ENCODE data around the gene GGT7. TPM values are rescaled to one million over a fixed set of nuclear protein-coding genes. Genes with fewer than 3 reads are reported as not detected.

GGT7 gene, protein sequence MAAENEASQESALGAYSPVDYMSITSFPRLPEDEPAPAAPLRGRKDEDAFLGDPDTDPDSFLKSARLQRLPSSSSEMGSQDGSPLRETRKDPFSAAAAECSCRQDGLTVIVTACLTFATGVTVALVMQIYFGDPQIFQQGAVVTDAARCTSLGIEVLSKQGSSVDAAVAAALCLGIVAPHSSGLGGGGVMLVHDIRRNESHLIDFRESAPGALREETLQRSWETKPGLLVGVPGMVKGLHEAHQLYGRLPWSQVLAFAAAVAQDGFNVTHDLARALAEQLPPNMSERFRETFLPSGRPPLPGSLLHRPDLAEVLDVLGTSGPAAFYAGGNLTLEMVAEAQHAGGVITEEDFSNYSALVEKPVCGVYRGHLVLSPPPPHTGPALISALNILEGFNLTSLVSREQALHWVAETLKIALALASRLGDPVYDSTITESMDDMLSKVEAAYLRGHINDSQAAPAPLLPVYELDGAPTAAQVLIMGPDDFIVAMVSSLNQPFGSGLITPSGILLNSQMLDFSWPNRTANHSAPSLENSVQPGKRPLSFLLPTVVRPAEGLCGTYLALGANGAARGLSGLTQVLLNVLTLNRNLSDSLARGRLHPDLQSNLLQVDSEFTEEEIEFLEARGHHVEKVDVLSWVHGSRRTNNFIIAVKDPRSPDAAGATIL
- 9.5 and 14.7 TPM in 2 replicates for total RNA-seq

DNA sequence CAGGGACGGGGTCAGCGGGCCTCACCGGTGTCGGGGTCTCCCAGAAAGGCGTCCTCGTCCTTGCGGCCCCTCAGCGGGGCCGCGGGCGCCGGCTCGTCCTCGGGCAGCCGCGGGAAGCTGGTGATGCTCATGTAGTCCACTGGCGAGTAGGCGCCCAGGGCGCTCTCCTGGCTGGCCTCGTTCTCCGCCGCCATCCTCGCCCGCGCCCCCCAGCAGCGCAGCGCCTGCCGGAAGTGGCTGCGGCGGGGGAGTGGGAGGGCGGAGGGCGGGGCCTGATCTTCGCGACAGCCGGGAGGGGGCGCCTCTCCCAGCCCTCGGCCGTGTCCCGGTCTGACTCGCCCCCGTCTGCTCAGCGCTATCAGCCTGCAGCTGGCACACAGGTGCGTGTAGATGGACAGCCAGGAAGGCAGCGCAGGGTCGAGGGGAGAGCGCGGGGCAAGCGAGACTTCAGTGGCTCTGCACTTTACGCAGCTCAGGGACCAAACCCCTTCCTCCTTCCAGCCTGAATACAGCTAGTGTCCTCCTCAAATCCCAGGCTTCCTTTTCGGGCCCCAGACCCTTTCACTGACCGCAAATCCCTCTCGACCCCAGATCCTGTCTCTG lies at the start of gene GGT7:
GGT7 (minus strand) TSS at position 235 of the 603 bp plus-strand sequence; CDS start at position 194, 41 bp downstream.

DNA sequence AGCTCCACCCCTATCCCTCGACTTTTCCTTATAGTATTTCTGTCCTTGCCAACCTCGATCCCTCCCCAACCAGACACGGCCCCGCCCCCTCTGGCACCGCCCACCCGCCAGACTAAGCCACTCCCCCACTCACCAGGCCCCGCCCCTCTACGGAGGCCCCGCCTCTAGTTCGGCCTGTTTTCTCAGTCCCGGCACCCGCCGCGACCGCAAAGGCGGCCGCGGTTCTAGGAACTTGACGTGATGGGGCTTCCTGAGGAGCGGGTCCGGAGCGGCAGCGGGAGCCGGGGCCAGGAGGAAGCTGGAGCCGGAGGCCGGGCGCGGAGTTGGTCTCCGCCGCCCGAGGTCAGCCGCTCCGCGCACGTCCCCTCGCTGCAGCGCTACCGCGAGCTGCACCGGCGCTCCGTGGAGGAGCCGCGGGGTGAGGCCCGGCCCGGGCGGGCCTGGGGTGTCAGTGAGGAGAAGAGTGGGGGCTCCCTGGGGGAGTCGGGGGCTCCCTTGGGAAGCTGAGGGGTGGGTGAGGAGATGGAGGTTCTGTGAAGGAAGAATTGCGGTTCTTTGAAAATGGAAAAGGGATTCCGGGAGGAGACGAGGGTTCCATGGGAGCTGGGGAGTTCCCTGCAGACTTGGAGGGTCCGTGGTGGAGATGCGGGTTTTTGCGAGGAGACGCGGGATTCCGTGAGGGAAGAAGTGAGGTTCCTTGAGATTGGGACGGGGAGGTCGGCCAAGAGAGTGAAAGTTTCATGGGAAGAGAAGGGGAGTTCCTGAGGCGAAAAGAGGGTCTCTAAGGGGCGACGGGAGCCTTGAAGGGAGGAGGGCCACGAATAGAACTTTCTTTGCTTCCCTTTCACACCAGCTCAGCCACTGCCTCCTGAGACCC lies 4.0 kb upstream of the GGT7 start, which contains the start of gene ACSS2:
ACSS2 (plus strand) TSS at position 207 of the 877 bp plus-strand sequence; CDS start at position 241, 34 bp downstream.

DNA sequence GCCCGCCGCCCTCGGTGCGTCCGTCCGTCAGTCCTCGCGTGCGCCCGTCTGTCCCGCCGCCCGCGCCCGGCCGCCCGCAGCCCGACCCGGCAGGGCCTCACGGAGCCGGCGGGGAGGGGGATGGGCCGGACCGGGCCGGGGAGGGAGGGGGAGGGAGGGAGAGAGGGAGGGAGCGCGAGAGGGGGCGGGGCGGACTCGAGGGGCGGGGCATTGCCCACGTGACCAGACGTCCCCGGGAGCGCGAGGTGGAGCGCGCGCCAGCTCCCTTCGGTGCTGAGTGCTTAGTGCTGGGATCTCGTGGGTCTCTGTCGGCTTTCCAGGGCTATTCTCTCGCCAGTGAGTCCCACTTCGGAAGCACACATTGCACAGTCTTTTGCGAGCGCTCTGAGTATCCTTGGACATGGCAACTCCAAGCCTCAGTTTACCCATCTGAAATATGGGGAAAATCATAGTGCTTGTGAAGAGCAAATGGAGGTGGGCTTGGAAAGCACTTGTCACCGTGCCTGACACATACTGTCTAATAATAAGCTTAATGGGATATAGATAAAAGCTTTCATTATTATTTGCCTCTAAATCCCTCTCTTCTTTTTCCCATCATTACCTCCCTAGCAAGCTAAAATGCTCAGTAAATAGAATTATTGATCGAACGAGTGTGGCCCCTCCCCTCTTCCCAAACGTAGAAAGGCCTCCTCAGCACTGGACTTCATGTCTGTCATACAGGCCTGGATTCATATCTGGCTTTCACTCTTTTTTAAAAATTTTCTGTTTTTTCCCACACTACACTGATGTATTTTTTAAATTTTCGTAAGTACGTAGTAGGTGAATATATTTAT lies 46.9 kb downstream of the GGT7 start, which contains the start of gene NCOA6:
NCOA6 (minus strand) TSS at position 122 of the 833 bp plus-strand sequence. CDS start 43,296 bp downstream, outside the sequence.

Other genes starting within 250 kb of the GGT7 start
- gene PIGU, start 195.8 kb downstream of the GGT7 start, total RNA-seq, result 14.0 and 21.0 TPM in 2 replicates
- 4.6 and 5.7 TPM in 2 replicates for gene TP53INP2, start 168.5 kb downstream of the GGT7 start, total RNA-seq
- gene NCOA6, start 47.2 kb downstream of the GGT7 start, total RNA-seq, result 7.2 and 9.2 TPM in 2 replicates
- gene ACSS2, start 3.8 kb upstream of the GGT7 start, total RNA-seq, result 125 TPM in 2 replicates
- gene GSS, start 83.0 kb upstream of the GGT7 start, total RNA-seq, result 111 and 135 TPM in 2 replicates
- gene MYH7B, start 83.0 kb upstream of the GGT7 start, total RNA-seq, result under 0.01 TPM in 1 of 2 replicates, not detected in the other
- gene TRPC4AP, start 220.0 kb upstream of the GGT7 start, total RNA-seq, result 77.6 and 88.8 TPM in 2 replicates

Data from myometrial cell (primary cell).